IMR-90 (cell line): ENCODE results near the gene MDFI.

ENCODE experiments used
- CEBPB ChIP-seq: IDR thresholded peaks from 2 replicates; pipeline ENCODE4 v1.6.1; 2012; ENCODE audit warnings: low read depth, low read length, improper control_type of control experiment
- POLR2A ChIP-seq: IDR thresholded peaks from 2 replicates; pipeline ENCODE4 v1.6.1; 2012; ENCODE audit warnings: mild to moderate bottlenecking, low read depth, low read length
- RAD21 ChIP-seq: IDR thresholded peaks from 2 replicates; pipeline ENCODE4 v1.6.1; 2012; ENCODE audit warnings: low read length, improper control_type of control experiment
- RFX5 ChIP-seq: IDR thresholded peaks from 2 replicates; pipeline ENCODE4 v1.8.0; 2012; ENCODE audit warnings: low read depth, mild to moderate bottlenecking, low read length, moderate library complexity
- TF ChIP-seq, protein P1 (sequence below): conservative IDR thresholded peaks from 2 replicates; pipeline ENCODE4 v1.5.1; 2012; ENCODE audit warnings: mild to moderate bottlenecking, low read depth, low read length, improper control_type of control experiment

DNA sequence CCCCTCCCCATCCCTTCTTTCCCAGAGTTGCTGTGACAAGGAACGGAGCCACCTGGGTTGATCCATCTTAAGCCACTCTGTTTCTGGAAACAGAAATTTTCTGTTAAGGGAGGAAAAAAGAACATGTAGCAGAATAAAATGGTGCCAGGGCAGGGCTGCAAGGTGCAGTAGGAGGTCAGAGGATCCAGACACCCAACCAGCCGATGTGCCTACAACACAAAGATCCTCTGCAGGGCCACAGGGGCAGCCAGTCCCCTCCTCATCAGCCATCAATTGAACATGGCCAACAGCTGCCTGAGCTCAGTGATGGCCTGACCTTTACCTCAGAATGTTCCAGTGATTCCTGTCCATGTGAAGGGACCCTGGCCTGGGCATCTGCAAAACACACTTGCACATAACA is 11.9 kb downstream of the MDFI start:
- TF ChIP-seq, protein P1, sequence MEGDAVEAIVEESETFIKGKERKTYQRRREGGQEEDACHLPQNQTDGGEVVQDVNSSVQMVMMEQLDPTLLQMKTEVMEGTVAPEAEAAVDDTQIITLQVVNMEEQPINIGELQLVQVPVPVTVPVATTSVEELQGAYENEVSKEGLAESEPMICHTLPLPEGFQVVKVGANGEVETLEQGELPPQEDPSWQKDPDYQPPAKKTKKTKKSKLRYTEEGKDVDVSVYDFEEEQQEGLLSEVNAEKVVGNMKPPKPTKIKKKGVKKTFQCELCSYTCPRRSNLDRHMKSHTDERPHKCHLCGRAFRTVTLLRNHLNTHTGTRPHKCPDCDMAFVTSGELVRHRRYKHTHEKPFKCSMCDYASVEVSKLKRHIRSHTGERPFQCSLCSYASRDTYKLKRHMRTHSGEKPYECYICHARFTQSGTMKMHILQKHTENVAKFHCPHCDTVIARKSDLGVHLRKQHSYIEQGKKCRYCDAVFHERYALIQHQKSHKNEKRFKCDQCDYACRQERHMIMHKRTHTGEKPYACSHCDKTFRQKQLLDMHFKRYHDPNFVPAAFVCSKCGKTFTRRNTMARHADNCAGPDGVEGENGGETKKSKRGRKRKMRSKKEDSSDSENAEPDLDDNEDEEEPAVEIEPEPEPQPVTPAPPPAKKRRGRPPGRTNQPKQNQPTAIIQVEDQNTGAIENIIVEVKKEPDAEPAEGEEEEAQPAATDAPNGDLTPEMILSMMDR, result no peak
- TF ChIP-seq POLR2A (no peak), RAD21 (no peak), CEBPB (no peak), RFX5 (no peak)
